GM12878 (cell line): ENCODE measurements around the gene ERCC2. TPM values are rescaled to one million over a fixed set of nuclear protein-coding genes. Genes with fewer than 3 reads are reported as not detected.

Experiments
- ATAC-seq: fragments of 200-7000 bp; cut with Tn5 transposase; 3 replicates; pipeline ENCODE4 v1.9.1; 2020; ENCODE audit warnings: mild to moderate bottlenecking, moderate library complexity
- BruUV-seq: library from RNA; stranded (reverse); fragments of 400-500 nt; replicated peaks from 2 replicates; lab custom pipeline; 2021; lab: Mats Ljungman, UMichigan
- CTCF ChIA-PET: fragments of 300-600 bp; sonication (Branson Sonifier 250); formaldehyde crosslinking; extraction: SDS; loops from one replicate; lab custom pipeline; 2021; ENCODE audit warnings: inconsistent platforms; lab: Yijun Ruan, JAX
- POLR2A ChIA-PET: fragments of 350-600 bp; formaldehyde crosslinking; extraction: SDS; loops from one replicate; lab custom pipeline; 2021; ENCODE audit warnings: inconsistent platforms; lab: Charles Lee
- RAD21 ChIA-PET: fragments of 300-600 bp; sonication (Branson Sonifier 250); formaldehyde crosslinking; loops from one replicate; lab custom pipeline; 2023; ENCODE audit warnings: antibody characterized with exemption; ENCODE audit not compliant: unreplicated experiment; lab: Charles Lee
- SMC1A ChIA-PET: fragments of 300-600 bp; sonication (Branson Sonifier 250); formaldehyde crosslinking; loops from one replicate; lab custom pipeline; 2023; ENCODE audit not compliant: unreplicated experiment, uncharacterized antibody; lab: Charles Lee
- DNase-seq: peaks from one replicate; pipeline ENCODE4 v3.0.0-alpha.2; 2011; ENCODE audit warnings: low read depth, low spot score
- FAIRE-seq: peaks from 3 replicates; lab custom pipeline; 2011; peaks lifted over from hg19 to GRCh38; lab: Jason Lieb, UNC
- H2AFZ ChIP-seq: 2 replicates; pipeline ENCODE4 v1.6.0; 2011; ENCODE audit warnings: low read depth, low read length, control low read depth; ENCODE audit not compliant: control insufficient read depth
- H3K27ac ChIP-seq: 2 replicates; pipeline ENCODE4 v1.5.1; 2011; ENCODE audit warnings: control low read depth; ENCODE audit not compliant: control insufficient read depth, insufficient read depth
- H3K27me3 ChIP-seq, 2 experiments: replicated peaks in 1 of 2; 2 replicates each; pipeline versions ENCODE4 v1.6.0 to v1.6.1; 2011; ENCODE audit warnings: low read length in 1 of 2; ENCODE audit not compliant: control insufficient read depth in 2 of 2, insufficient read depth in 2 of 2
- H3K36me3 ChIP-seq, 2 experiments: 2 replicates each; pipeline ENCODE4 v1.5.1; 2011; ENCODE audit warnings: low read length in 1 of 2; ENCODE audit not compliant: control insufficient read depth in 2 of 2, insufficient read depth in 2 of 2
- H3K4me1 ChIP-seq: 2 replicates; pipeline ENCODE4 v1.6.1; 2011; ENCODE audit warnings: mild to moderate bottlenecking, low read length, moderate library complexity, mixed read lengths; ENCODE audit not compliant: control insufficient read depth, insufficient read depth
- H3K4me2 ChIP-seq: 2 replicates; pipeline ENCODE4 v1.6.0; 2011; ENCODE audit warnings: control low read depth; ENCODE audit not compliant: control insufficient read depth, insufficient read depth
- H3K4me3 ChIP-seq: fragments of 200-600 bp; sonication (generic); 2 replicates; pipeline ENCODE4 v1.5.1; 2016
- H3K79me2 ChIP-seq: 2 replicates; pipeline ENCODE4 v1.6.0; 2011; ENCODE audit warnings: low read length; ENCODE audit not compliant: control insufficient read depth, insufficient read depth
- H3K9ac ChIP-seq: 2 replicates; pipeline ENCODE4 v1.8.0; 2011; ENCODE audit warnings: low read length, control low read depth, mixed read lengths; ENCODE audit not compliant: control insufficient read depth, insufficient read depth
- H3K9me3 ChIP-seq: replicated peaks from 3 replicates; pipeline ENCODE4 v1.5.1; 2011; ENCODE audit warnings: mild to moderate bottlenecking, low read length; ENCODE audit not compliant: control insufficient read depth, insufficient read depth
- H4K20me1 ChIP-seq: 2 replicates; pipeline ENCODE4 v1.6.0; 2011; ENCODE audit not compliant: control insufficient read depth, insufficient read depth
- BCL3 ChIP-seq: IDR thresholded peaks from 2 replicates; pipeline ENCODE4 v1.6.1; 2011; ENCODE audit warnings: borderline replicate concordance, low read depth, mild to moderate bottlenecking, moderate library complexity, low read length; ENCODE audit not compliant: insufficient read depth, poor library complexity, severe bottlenecking
- HDAC6 ChIP-seq: fragments of 200-600 bp; sonication (generic); IDR thresholded peaks from one replicate; pipeline ENCODE4 v1.8.0; 2017; ENCODE audit warnings: antibody characterized with exemption; ENCODE audit not compliant: unreplicated experiment
- MLLT1 ChIP-seq: fragments of 450-650 bp; IDR thresholded peaks from 2 replicates; pipeline ENCODE4 v1.6.1; 2016; ENCODE audit warnings: mild to moderate bottlenecking
- SMARCA5 ChIP-seq: fragments of 450-650 bp; IDR thresholded peaks from 2 replicates; pipeline ENCODE4 v1.6.1; 2017; ENCODE audit warnings: mild to moderate bottlenecking
- STAT3 ChIP-seq: IDR thresholded peaks from 2 replicates; pipeline ENCODE4 v1.6.1; 2011; ENCODE audit warnings: low read depth, low read length, improper control_type of control experiment
- ZZZ3 ChIP-seq: IDR thresholded peaks from 2 replicates; pipeline ENCODE4 v1.6.1; 2011; ENCODE audit warnings: low read depth; ENCODE audit not compliant: control insufficient read depth, insufficient read length
- WGBS: methylation state at CpG from one replicate; pipeline ENCODE4 v1.1.6; 2016; ENCODE audit warnings: low lambda C conversion rate; ENCODE audit not compliant: insufficient replicate concordance, insufficient coverage; ENCODE audit errors: missing lambda C conversion rate; 5-methylcytosine and 5-hydroxymethylcytosine counted together
- in situ Hi-C: fragments of 300-500 bp; cut with MboI; formaldehyde crosslinking; loops from 9 replicates; pipeline ENCODE4 v1.14.3; 2018; ENCODE audit warnings: mixed read lengths
- intact Hi-C: fragments of 100-400 bp; cut with micrococcal nuclease; formaldehyde crosslinking; loops from one replicate; pipeline ENCODE4 v1.14.2; 2022; ENCODE audit not compliant: unreplicated experiment
- polyA plus RNA-seq, 11 experiments: library from polyadenylated mRNA; depleted of rRNA in 4 of 11; unstranded in 6 of 11; stranded (reverse) in 5 of 11; fragments of >200 nt; fragmentation: Nextera tagmentation in 4 of 11; fragmentation: Illumina TruSeq in 1 of 11; extraction: Ambion mirVana in 4 of 11; extraction: Trizol in 1 of 11; gene quantifications; 1 replicate in 1 of 11; 2 replicates in 10 of 11; pipeline versions ENCODE4 v1.2.1 to v1.2.3, GENCODE V29; 2011 to 2016; ENCODE audit warnings: inconsistent platforms in 2 of 11, missing spikeins in 2 of 11, low read depth in 1 of 11
- total RNA-seq, 4 experiments: library from RNA; depleted of rRNA in 3 of 4; stranded (reverse); fragments of >200 nt in 3 of 4; fragmentation: Illumina TruSeq in 1 of 4; extraction: Trizol in 1 of 4; gene quantifications; 2 replicates each; pipeline versions ENCODE4 v1.2.1 to v1.2.3, GENCODE V29; 2013 to 2021

Gene ERCC2
- total and polyA plus RNA-seq, 10 of the 15 experiments (the other 5 are each of a cell fraction or from before 2014, with no cell fraction given): 1.3 to 40.1 (median 15.6) TPM

- CTCF ChIA-PET: no interaction called here
Observed at GRCh38 chr19:45368737-45369340, 1.5 kb downstream of the ERCC2 start.

More at GRCh38 chr19:45368737-45369340, 1.5 kb downstream of the ERCC2 start:
- ChIA-PET SMC1A (no interaction called here), POLR2A (no interaction called here), RAD21 (no interaction called here)
- intact Hi-C loops: no loop called here
- DNase-seq (no peak), FAIRE-seq (no peak), ATAC-seq (no peak)
- TF ChIP-seq HDAC6 (no peak), MLLT1 (peak; percentile 65), ZZZ3 (no peak), SMARCA5 (no peak), BCL3 (no peak), STAT3 (no peak)
- H3K27ac ChIP-seq: no peak overlapping the region
- H3K4me3 ChIP-seq: no peak overlapping the region
- WGBS: over 99% methylated on average over 11 of the region's 11 CpGs
- no peaks in the 10 kb centered on the region for H4K20me1 ChIP-seq
- no peaks in the 10 kb centered on the region; the same call in 1 of the 2 replicates for H3K4me1 ChIP-seq
- H3K9me3 ChIP-seq: no peaks in the 10 kb centered on the region
- H2AFZ ChIP-seq: no peak overlapping the region
- no peaks in the 10 kb centered on the region for H3K36me3 ChIP-seq
- peak overlapping the region; percentile 55; the same call in 1 of the 2 replicates for H3K4me2 ChIP-seq
- BruUV-seq: no TSS peak
- in situ Hi-C loops: no loop called here
- no peak overlapping the region for H3K9ac ChIP-seq
- no peaks in the 10 kb centered on the region for H3K27me3 ChIP-seq
- H3K79me2 ChIP-seq: peaks cover 9% of the 10 kb centered on the region
